GM12873 (cell line): Measurements from ENCODE around the gene SEC16A.

Source experiments
- TF ChIP-seq, protein P1 (sequence below): IDR thresholded peaks from 2 replicates; pipeline ENCODE4 v1.5.1; 2012; ENCODE audit warnings: low read depth, mild to moderate bottlenecking, moderate library complexity, low read length, control low read depth; ENCODE audit not compliant: insufficient read depth; ENCODE audit errors: missing control alignments

SEC16A gene

DNA sequence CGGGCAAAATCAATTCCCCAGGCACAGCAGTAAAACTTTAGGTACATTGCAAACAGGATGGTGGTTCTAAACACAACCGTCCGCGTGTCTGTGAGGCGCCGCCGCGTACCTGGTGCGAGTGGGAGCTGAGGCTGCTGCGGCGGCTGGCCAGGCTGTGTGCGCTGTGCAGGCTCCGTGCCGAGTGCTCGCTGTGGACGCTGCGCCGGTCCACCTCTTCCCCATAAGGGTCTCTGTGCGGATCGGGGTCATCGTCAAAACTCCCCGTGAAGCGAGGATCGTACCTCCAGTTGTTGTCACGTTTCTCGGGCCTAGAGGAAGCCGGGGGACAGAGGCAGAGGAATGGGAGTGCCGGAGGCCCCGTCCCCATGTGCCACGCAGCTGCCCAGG, 16.7 kb downstream of the SEC16A start:
- TF ChIP-seq, protein P1, sequence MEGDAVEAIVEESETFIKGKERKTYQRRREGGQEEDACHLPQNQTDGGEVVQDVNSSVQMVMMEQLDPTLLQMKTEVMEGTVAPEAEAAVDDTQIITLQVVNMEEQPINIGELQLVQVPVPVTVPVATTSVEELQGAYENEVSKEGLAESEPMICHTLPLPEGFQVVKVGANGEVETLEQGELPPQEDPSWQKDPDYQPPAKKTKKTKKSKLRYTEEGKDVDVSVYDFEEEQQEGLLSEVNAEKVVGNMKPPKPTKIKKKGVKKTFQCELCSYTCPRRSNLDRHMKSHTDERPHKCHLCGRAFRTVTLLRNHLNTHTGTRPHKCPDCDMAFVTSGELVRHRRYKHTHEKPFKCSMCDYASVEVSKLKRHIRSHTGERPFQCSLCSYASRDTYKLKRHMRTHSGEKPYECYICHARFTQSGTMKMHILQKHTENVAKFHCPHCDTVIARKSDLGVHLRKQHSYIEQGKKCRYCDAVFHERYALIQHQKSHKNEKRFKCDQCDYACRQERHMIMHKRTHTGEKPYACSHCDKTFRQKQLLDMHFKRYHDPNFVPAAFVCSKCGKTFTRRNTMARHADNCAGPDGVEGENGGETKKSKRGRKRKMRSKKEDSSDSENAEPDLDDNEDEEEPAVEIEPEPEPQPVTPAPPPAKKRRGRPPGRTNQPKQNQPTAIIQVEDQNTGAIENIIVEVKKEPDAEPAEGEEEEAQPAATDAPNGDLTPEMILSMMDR, result no peak

DNA sequence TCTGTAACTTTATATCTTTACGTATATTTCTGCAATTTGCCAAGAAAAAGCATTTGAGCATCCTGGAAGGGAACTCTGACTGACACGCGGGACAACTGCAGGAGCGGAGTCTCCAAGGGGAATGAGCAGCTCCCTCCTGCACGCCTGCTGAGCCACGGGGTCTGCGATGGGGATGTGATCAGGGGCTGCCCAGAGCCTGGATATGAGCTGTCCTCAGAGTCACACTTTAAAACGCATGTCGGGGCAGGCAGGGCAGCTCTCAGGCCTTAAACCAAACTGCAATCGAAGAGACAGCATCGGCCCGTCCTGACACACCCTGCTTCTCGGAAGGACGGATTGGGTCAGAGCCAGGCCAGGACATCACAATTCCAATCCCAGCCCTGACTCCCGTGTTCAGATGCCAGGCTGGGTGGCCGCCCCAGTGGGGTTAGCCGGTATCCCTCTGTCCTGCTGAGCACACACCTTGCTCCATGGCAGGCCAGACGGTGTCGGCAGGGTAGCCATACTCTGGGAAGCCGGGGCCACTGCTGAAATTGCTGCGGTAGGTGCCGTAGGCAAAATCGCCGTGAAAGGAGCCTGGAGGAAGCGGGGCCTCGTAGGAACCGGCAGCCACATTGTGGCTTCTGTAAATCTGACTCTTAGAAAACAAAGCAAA, 17.2 kb downstream of the SEC16A start:
- TF ChIP-seq, protein P1, result no peak

DNA sequence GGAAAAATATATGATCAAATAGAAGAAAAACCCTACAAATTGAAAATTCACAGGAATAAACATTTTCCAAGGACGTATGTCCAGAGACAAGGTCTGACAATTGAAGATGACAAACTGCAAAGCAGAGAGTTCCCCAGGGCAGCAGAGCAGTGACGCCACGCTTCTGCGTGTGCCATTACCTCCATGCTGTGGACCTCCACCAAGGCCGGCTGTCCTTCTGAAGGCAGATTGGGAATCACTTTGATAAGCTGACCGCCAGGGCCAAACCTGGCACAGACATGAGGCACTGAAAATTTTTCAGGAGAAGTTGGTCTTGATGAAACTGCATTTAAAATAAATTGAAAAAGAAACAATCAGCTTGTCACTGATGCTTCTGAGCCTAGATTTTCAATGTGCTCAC, 18.6 kb downstream of the SEC16A start:
- TF ChIP-seq, protein P1, result no peak

DNA sequence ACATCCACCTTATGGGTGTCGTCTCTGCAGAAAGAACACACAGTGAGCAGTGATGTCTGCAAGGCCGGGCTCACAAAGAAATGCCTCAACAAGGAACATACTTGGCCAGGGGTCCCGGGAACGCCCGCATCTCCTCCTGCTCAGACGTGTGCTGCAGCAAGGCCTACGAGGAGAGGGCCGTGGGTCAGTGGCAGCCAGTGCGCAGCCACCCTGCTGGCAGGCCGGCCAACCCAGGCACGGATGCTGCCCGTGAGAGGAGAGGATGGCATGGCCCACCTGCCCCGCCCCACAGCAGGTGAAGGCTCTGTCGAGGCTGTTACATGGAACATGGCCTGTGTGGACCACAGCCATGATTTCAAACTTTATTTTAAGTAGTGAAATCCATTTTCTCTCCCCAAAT, 19.3 kb downstream of the SEC16A start:
- TF ChIP-seq, protein P1, result no peak

DNA sequence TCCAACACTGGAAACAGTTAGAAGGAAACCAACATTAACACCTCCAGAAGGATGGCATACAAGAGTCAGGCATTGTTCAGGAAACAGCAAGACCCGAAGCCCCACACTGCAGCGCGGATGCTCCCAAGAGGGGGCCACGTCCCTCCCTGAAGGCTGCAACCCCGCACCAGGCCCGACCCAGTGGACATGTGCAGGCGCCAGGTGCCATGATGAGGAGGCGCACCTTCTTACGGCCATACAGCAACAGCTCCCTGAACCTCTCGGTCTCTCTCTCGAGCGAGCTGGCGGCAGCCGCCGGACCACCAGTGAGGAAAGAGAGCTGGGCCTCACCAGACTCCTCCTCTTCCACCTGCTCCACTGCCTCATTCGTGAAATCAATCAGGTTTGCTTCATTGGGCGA, 20.2 kb downstream of the SEC16A start:
- TF ChIP-seq, protein P1, result no peak

DNA sequence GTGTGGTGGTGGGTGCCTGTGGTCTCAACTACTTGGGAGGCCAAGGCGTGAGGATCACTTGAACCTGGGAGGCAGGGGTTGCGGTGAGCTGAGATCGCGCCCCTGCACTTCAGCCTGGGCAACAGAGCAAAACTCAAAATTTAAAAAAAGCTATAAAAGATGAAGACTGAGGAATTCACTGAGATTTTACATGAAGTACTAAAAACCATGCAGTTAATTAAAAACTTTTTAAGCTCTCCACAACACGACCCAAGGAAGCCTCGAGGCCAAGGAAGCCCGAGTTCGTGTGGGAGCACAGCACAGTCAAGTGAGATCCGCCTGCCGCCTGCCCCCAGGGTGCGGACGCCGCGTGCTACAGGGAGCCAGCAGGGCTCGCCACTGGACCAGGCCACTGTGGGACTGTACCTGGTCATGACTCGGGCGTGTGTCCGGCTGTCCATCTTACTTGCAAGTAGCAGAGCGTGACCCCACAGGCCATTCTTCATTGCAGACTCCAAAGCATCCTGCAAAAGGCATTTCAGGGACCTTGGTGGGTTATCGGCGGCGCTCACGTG, 22.0 kb downstream of the SEC16A start:
- TF ChIP-seq, protein P1, result no peak

- TF ChIP-seq, protein P1, result no peak
Observed at GRCh38 chr9:136459425-136459824, 23.4 kb downstream of the SEC16A start.
